ENCODE measurements around the gene CLK4. TPM values are rescaled to one million over a fixed set of nuclear protein-coding genes. Genes with fewer than 3 reads are reported as not detected.

Gene CLK4
- total RNA-seq, 4 donors from 2014 or later: 16.0 to 59.0 (median 27.2) TPM

- H3K9me3 ChIP-seq: no peaks in the 10 kb centered on the region
- no peak overlapping the region for H3K4me3 ChIP-seq
- no peaks in the 10 kb centered on the region for H3K27me3 ChIP-seq
- no peak for TF ChIP-seq POLR2AphosphoS5 (IDR thresholded peaks at IDR 0.05)
- no peak for TF ChIP-seq EP300 (IDR thresholded peaks at IDR 0.05)
- TF ChIP-seq CTCF (IDR thresholded peaks at IDR 0.05): no peak
- TF ChIP-seq POLR2A (IDR thresholded peaks at IDR 0.05): no peak
- H3K36me3 ChIP-seq: no peaks in the 10 kb centered on the region
- no peak for ATAC-seq
- H3K4me1 ChIP-seq: no peaks in the 10 kb centered on the region
- WGBS, 2 donors (ENCODE audit: low coverage in 1 of 2): 85 to 94% methylated on average over 10 to 11 of the region's 13 CpGs
- no peak overlapping the region for H3K27ac ChIP-seq
Measured at GRCh38 chr5:178640331-178641045, 13.6 kb upstream of the CLK4 start.

GRCh38 chr5:178637356-178638074 is 10.7 kb upstream of the CLK4 start:
- Histone ChIP-seq H3K4me3 (no peak overlapping the region), H3K36me3 (no peaks in the 10 kb centered on the region), H3K27ac (no peak overlapping the region), H3K4me1 (no peaks in the 10 kb centered on the region), H3K27me3 (no peaks in the 10 kb centered on the region), H3K9me3 (no peaks in the 10 kb centered on the region)
- no peak for ATAC-seq
- TF ChIP-seq POLR2AphosphoS5 (IDR thresholded peaks at IDR 0.05): no peak
- no peak for TF ChIP-seq EP300 (IDR thresholded peaks at IDR 0.05)
- TF ChIP-seq POLR2A (IDR thresholded peaks at IDR 0.05): no peak
- TF ChIP-seq CTCF (IDR thresholded peaks at IDR 0.05): no peak
- WGBS, 2 donors (ENCODE audit: low coverage in 1 of 2): 49 to 68% methylated on average over 7 of the region's 9 CpGs

GRCh38 chr5:178632285-178632684 is 5.4 kb upstream of the CLK4 start:
- no peaks in the 10 kb centered on the region for H3K27me3 ChIP-seq
- TF ChIP-seq EP300 (IDR thresholded peaks at IDR 0.05) (no peak), POLR2AphosphoS5 (IDR thresholded peaks at IDR 0.05) (no peak), POLR2A (IDR thresholded peaks at IDR 0.05) (no peak), CTCF (IDR thresholded peaks at IDR 0.05) (no peak)
- no peaks in the 10 kb centered on the region for H3K36me3 ChIP-seq
- WGBS, 2 donors (ENCODE audit: low coverage in 1 of 2): 50 to 57% methylated on average over 2 to 4 of the region's 4 CpGs
- H3K4me1 ChIP-seq: no peaks in the 10 kb centered on the region
- H3K4me3 ChIP-seq: no peak overlapping the region
- H3K9me3 ChIP-seq: no peaks in the 10 kb centered on the region
- H3K27ac ChIP-seq: no peak overlapping the region
- ATAC-seq: no peak

GRCh38 chr5:178630951-178631350 is 4.1 kb upstream of the CLK4 start:
- Histone ChIP-seq H3K4me3 (no peak overlapping the region), H3K4me1 (no peaks in the 10 kb centered on the region), H3K9me3 (no peaks in the 10 kb centered on the region), H3K27ac (no peak overlapping the region), H3K36me3 (no peaks in the 10 kb centered on the region), H3K27me3 (no peaks in the 10 kb centered on the region)
- no peak for TF ChIP-seq POLR2AphosphoS5 (IDR thresholded peaks at IDR 0.05)
- TF ChIP-seq POLR2A (IDR thresholded peaks at IDR 0.05): no peak
- 10 to 42% methylated on average over 2 of the region's 2 CpGs for WGBS, 2 donors (ENCODE audit: low coverage in 1 of 2)
- ATAC-seq: no peak

- 0 to 28% methylated on average over 2 of the region's 4 CpGs for WGBS, 2 donors (ENCODE audit: low coverage in 1 of 2)
- peaks cover 0 to under 1% (median 0%) of the 10 kb centered on the region in 3 donors for H3K4me1 ChIP-seq
- H3K4me3 ChIP-seq: no peak overlapping the region
- no peaks in the 10 kb centered on the region for H3K9me3 ChIP-seq
- H3K36me3 ChIP-seq: no peaks in the 10 kb centered on the region
- no peak for ATAC-seq
- no peak for TF ChIP-seq POLR2AphosphoS5 (IDR thresholded peaks at IDR 0.05)
- no peak for TF ChIP-seq CTCF (IDR thresholded peaks at IDR 0.05)
- no peak for TF ChIP-seq EP300 (IDR thresholded peaks at IDR 0.05)
- TF ChIP-seq POLR2A (IDR thresholded peaks at IDR 0.05): no peak
- H3K27ac ChIP-seq: no peak overlapping the region
- no peaks in the 10 kb centered on the region for H3K27me3 ChIP-seq
Measured at GRCh38 chr5:178630475-178630930, 3.7 kb upstream of the CLK4 start.

Data from gastroesophageal sphincter (tissue), 4 donors.